ENCODE results near the gene REXO1. TPM values are rescaled to one million over a fixed set of nuclear protein-coding genes. Genes with fewer than 3 reads are reported as not detected.
"Not testable (repeated sequence)": the region's sequence is repeated elsewhere in the genome, so short reads cannot be mapped to it uniquely, and the experiment has no call there.

The REXO1 gene
- total RNA-seq, 2 experiments from 2014 or later: 47.9 to 52.9 TPM

DNA sequence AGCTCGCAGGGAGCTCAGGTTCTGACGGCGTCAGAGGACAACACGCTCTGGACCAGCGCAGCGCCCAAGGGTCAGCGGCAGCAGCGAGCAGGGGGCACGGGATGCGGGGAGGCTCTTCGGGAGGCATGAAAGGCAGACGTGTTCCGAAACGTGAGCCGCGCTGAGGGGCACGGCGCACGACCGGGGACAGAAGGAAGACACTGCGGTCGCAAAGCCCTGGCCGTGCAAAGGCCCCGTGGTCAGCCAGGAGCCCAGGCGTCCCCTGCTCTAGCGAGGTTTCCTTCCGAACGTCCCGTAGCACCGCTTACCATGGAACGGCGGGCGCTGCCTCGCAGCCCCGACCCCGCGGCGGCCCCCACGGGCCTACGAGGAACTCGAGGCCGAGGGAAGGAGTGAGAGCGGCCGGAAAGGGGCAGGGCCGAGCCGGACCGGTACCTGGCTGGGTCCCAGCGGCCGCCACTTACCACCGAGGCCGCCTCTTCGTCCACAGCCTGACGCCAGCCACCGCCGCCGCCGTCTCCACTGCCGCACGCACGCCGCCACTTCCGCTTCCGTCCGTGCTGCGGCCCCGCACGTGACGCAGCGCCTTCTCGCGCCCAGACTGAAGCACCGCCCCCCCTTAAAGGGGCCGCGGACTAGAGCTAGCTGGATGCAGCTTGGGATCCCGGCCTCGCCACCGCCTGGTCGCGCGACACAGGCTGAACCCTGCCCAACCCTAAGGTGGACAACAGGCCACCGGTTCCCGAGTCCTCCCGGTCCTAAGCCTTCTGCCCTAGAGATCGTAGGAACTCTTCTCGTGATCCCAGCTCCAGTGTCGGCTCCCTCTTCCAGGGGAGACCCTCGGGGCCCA, 27.6 kb upstream of the REXO1 start:
- CTCF ChIA-PET: interaction anchor here (0.8 to 3.4 kb wide), 8 partner anchors 10 to 610 kb away, joined by 3 to 38 read pairs (median 5); no protein-coding TSS in a partner anchor
- H3K36me3 Mint-ChIP-seq (ENCODE audit: low read depth): peaks cover 40% of the 10 kb centered on the region
- peaks cover 39% of the 10 kb centered on the region for H3K4me1 Mint-ChIP-seq (ENCODE audit: low read depth)
- POLR2A ChIA-PET: interaction anchor here (0.7 to 2.3 kb wide), 12 partner anchors 7 to 67 kb away, joined by 3 to 29 read pairs (median 6); partner anchors contain the start of gene ABHD17A
- H3K27ac Mint-ChIP-seq: peak overlapping the region; percentile 98
- peak overlapping the region; percentile 95 for H3K4me3 Mint-ChIP-seq
- no peaks in the 10 kb centered on the region for H3K9me3 Mint-ChIP-seq (ENCODE audit: insufficient read depth)
- DNase-seq: peak; percentile 93
- ATAC-seq: peak; percentile 86
- no peaks in the 10 kb centered on the region for H3K27me3 Mint-ChIP-seq (ENCODE audit: low read depth)

DNA sequence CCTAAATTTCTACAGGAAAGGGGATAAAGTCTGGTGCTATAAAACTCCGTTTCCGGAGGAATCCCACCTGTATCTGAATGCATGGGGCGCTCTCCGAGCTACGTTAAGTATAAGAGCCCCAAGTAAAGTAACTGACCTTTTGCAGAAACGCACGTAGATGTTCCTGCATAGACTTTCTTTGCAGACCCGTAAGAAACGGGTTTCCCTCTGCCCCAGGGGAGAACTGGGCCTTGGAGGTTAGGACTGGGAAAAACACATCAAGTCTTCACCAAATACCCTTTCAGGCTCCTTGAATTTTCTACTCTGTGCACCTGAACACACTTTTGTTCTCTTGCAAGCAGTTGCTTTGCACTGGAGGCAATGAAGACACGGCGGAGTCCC, 27.0 kb upstream of the REXO1 start:
- peak; percentile 17 for ATAC-seq
- H3K4me3 Mint-ChIP-seq: peak overlapping the region; percentile 95
- ChIA-PET POLR2A (interaction anchor here (0.9 to 2.3 kb wide), 12 partner anchors 8 to 208 kb away, joined by 3 to 29 read pairs (median 5); partner anchors contain the start of gene ABHD17A), CTCF (interaction anchor here (0.7 to 3.4 kb wide), 9 partner anchors 10 to 220 kb away, joined by 3 to 38 read pairs (median 5); no protein-coding TSS in a partner anchor)
- H3K27ac Mint-ChIP-seq: peak overlapping the region; percentile 98
- peaks cover 34% of the 10 kb centered on the region for H3K4me1 Mint-ChIP-seq (ENCODE audit: low read depth)
- not testable (repeated sequence) for H3K9me3 Mint-ChIP-seq (ENCODE audit: insufficient read depth); DNase-seq; H3K27me3 Mint-ChIP-seq (ENCODE audit: low read depth)
- H3K36me3 Mint-ChIP-seq (ENCODE audit: low read depth): peaks cover 37% of the 10 kb centered on the region

DNA sequence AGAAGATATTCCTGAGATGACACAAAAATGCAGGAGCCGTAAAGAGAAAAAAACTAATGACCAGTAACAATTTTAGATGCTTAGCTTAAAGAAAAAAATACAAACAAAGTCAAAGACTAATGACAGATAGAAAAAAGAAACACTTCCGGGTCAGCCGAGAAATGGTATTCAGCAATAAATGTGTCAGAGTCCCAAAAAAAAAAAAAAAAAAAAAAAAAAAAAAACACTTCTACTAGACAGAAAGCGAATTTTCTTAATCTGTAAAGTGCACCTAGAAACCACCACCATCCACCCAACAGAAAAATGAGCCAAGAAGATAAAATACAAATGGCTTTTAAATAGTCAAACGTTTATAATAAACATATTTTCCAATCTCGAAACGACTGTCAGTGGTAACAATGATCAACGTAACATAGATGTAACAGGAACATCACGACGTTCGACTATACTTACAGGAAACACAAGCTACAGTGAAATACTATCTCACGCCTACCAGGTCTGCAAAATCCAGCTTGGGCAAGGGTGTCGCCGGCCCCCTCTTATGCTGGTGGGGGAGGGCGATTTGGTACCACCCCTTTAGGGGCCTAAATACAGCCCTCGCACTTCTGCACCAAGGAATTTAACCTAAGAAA, 26.4 kb upstream of the REXO1 start:
- ATAC-seq (peak; percentile 45), DNase-seq (peak; percentile 54)
- peak overlapping the region; percentile 98 for H3K27ac Mint-ChIP-seq
- CTCF ChIA-PET: interaction anchor here (0.7 to 3.4 kb wide), 9 partner anchors 9 to 221 kb away, joined by 3 to 38 read pairs (median 5); no protein-coding TSS in a partner anchor
- POLR2A ChIA-PET: interaction anchor here (0.9 to 2.3 kb wide), 12 partner anchors 8 to 209 kb away, joined by 3 to 29 read pairs (median 5); partner anchors contain the start of gene ABHD17A
- H3K36me3 Mint-ChIP-seq (ENCODE audit: low read depth): peaks cover 32% of the 10 kb centered on the region
- no peaks in the 10 kb centered on the region for H3K9me3 Mint-ChIP-seq (ENCODE audit: insufficient read depth)
- no peaks in the 10 kb centered on the region for H3K27me3 Mint-ChIP-seq (ENCODE audit: low read depth)
- peaks cover 33% of the 10 kb centered on the region for H3K4me1 Mint-ChIP-seq (ENCODE audit: low read depth)
- H3K4me3 Mint-ChIP-seq: peak overlapping the region; percentile 95

DNA sequence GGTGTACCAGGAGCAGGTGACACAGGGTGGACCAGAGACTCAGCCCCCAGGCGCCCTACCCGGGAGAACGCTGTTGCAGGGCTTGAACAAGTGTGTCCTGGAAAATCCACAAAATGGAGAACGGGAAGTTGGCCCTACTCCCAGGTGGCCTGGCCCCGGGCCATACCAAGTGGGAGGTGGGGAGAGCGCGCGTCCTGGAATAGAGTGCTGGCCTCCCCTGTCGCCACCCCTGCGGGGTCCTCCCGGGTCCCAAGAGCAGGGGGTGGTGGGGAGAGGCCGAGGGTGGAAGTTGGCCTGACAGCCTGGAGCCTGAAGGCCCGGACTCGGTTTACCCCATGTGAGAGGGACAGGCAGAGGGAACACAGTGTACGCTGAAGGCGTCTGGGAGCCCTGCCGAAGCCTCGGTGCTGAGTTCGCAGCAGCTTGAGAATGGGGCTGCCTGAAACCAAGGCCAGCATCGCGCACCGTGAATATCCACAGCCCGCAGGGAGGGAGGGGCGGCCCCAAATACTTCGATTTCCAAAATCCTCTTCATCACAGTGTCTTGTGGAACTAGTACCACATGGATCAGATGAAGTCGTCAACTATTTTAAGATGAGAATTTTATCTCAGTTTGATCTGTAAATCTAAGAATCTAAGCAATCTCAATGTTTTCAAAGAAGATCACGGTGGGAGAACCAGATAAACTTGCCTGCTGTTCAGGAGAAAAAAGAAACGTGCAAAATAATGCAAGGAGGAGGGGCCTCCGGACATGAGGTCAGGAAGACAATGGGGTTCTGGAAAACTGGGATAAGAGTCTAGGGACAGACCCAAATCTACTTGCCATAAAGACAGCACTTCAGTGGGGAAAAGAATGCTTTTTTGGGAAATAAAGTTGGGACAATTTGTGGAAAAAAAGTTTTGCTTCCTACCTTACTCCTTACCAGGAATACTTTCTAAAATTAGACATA, 25.5 kb upstream of the REXO1 start:
- H3K36me3 Mint-ChIP-seq (ENCODE audit: low read depth): peaks cover 33% of the 10 kb centered on the region
- peaks cover 40% of the 10 kb centered on the region for H3K4me1 Mint-ChIP-seq (ENCODE audit: low read depth)
- no peak for ATAC-seq
- H3K4me3 Mint-ChIP-seq: peak overlapping the region; percentile 95
- POLR2A ChIA-PET: interaction anchor here (1.0 to 1.5 kb wide), 3 partner anchors 10 to 18 kb away, joined by 5 to 7 read pairs (median 5); no protein-coding TSS in a partner anchor
- H3K27me3 Mint-ChIP-seq (ENCODE audit: low read depth): no peaks in the 10 kb centered on the region
- no peak for DNase-seq
- H3K9me3 Mint-ChIP-seq (ENCODE audit: insufficient read depth): no peaks in the 10 kb centered on the region
- CTCF ChIA-PET: interaction anchor here (3.3 to 3.4 kb wide), 2 partner anchors 8 to 25 kb away, joined by 24 to 38 read pairs; no protein-coding TSS in a partner anchor
- peak overlapping the region; percentile 98 for H3K27ac Mint-ChIP-seq

DNA sequence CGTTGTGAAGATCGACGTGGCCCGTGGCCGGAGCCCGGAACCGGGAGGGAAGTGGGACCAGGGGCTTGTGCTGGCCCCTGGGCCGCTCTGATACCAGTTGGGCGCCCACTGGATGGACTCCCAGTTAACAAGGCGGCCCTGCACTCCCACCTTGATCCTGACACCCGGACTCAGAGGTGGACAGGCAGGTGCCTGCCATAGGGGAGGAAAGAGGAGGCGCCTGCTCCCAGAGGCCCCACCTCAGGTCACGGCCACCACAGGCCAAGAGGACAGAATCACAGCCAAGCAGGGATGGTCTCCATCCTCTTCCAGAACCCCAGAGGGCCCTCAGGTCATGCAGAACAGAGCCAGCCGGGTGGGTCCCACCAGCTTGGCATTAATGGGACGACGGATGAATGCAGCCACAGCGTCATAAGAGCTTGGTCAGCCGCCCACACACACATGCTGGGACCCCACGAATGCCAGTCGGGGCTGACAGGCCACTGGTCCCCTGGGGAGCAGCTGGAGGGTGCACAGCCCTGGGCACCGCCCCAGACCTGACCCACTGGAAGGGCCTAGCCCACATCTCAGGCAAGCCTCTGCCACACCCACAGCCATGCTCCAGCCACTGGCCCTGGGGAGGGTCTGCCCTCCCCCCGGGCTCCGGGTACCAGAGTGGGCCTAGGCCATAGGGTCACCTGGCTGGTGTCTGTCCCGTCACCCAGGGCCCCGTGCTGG, 24.7 kb upstream of the REXO1 start:
- Mint-ChIP-seq H3K27me3 (ENCODE audit: low read depth) (no peaks in the 10 kb centered on the region), H3K4me3 (no peak overlapping the region), H3K36me3 (ENCODE audit: low read depth) (peaks cover 31% of the 10 kb centered on the region), H3K27ac (no peak overlapping the region), H3K9me3 (ENCODE audit: insufficient read depth) (no peaks in the 10 kb centered on the region), H3K4me1 (ENCODE audit: low read depth) (peaks cover 43% of the 10 kb centered on the region)
- ChIA-PET POLR2A (no interaction called here), CTCF (no interaction called here)
- DNase-seq (no peak), ATAC-seq (no peak)

DNA sequence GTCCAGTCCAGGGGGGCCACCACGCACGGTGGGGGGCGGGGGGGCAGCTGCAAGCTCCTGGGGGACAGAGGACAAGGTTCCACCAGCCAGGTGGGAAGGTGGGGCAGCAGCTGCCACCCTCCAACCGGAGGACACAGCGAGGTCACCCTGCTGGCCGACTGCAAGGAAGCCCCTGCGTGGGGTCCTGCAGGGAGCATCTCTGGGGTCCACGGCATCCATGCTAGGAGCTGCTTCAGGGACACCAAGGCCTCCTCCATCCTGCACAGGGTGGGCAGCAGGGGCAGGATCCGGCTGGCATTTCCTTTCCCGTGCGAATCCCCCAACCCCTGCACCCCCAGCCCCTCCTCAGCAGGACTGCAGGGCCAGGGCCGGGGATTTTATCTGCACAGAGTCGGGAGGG, 23.3 kb upstream of the REXO1 start:
- H3K27ac Mint-ChIP-seq: no peak overlapping the region

DNA sequence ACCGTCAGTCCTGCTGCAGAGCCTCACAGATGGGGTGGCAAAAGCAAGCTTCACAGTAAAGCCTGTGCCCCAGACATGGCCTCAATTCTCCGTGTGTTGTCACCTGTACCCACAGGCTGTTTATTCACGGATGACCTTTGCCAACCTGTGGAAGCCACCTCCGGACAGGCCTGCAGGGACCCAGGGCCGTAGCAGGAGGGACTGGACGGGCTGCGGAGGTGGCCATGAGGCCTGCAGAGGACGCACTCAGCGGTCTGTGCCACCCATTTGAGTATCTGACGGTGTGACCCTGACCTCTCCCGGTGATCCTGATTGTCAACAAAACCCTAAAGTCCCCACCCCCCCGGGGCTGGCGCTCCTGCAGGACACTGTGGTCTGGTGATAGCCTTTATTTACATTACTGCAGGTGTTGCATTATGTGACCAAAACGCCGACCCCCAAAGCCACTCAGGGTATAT, 22.9 kb upstream of the REXO1 start:
- no peaks in the 10 kb centered on the region for H3K27me3 Mint-ChIP-seq (ENCODE audit: low read depth)
- ChIA-PET CTCF (interaction anchor here (1.1 kb wide), 1 partner anchor 58 kb away, joined by 3 read pairs; no protein-coding TSS in a partner anchor), POLR2A (no interaction called here)
- ATAC-seq (no peak), DNase-seq (no peak)
- H3K4me3 Mint-ChIP-seq: no peak overlapping the region
- no peak overlapping the region for H3K27ac Mint-ChIP-seq
- no peaks in the 10 kb centered on the region for H3K9me3 Mint-ChIP-seq (ENCODE audit: insufficient read depth)
- peaks cover 45% of the 10 kb centered on the region for H3K4me1 Mint-ChIP-seq (ENCODE audit: low read depth)
- peaks cover 33% of the 10 kb centered on the region for H3K36me3 Mint-ChIP-seq (ENCODE audit: low read depth)

More for the DNA sequence above, 23.3 kb upstream of the REXO1 start:
- Mint-ChIP-seq H3K27me3 (ENCODE audit: low read depth) (no peaks in the 10 kb centered on the region), H3K4me1 (ENCODE audit: low read depth) (peaks cover 50% of the 10 kb centered on the region), H3K36me3 (ENCODE audit: low read depth) (peaks cover 35% of the 10 kb centered on the region), H3K4me3 (no peak overlapping the region), H3K9me3 (ENCODE audit: insufficient read depth) (no peaks in the 10 kb centered on the region)
- POLR2A ChIA-PET: no interaction called here
- ATAC-seq (no peak), DNase-seq (no peak)
- CTCF ChIA-PET: interaction anchor here (1.1 kb wide), 1 partner anchor 58 kb away, joined by 3 read pairs; no protein-coding TSS in a partner anchor

DNA sequence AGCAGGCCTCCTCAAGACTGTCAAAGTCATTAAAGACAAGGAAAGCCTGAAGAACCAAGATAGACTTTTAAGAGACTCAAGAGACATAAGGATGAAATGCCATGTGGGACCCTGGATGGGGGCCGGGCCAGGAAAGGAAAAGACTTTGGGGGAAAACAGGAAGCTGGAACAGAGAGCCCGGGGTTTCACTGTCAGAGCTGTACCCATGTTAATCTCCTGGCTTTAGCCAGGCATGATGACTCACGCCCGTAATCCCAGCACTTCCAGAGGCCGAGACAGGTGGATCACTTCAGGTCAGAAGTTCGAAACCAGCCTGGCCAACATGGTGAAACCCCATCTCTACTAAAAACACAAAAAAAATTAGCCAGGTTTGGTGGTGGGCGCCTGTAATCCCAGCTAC, 20.7 kb upstream of the REXO1 start:
- ChIA-PET CTCF (interaction anchor here (2.7 kb wide), 1 partner anchor 28 kb away, joined by 11 read pairs; no protein-coding TSS in a partner anchor), POLR2A (interaction anchor here (0.6 to 1.0 kb wide), 3 partner anchors 12 to 60 kb away, joined by 3 read pairs; no protein-coding TSS in a partner anchor)
- H3K4me1 Mint-ChIP-seq (ENCODE audit: low read depth): peaks cover 44% of the 10 kb centered on the region
- H3K27me3 Mint-ChIP-seq (ENCODE audit: low read depth): no peaks in the 10 kb centered on the region
- no peak overlapping the region for H3K4me3 Mint-ChIP-seq
- peak overlapping the region; percentile 20 for H3K27ac Mint-ChIP-seq
- H3K36me3 Mint-ChIP-seq (ENCODE audit: low read depth): peaks cover 15% of the 10 kb centered on the region
- ATAC-seq: no peak
- H3K9me3 Mint-ChIP-seq (ENCODE audit: insufficient read depth): no peaks in the 10 kb centered on the region
- DNase-seq: no peak

DNA sequence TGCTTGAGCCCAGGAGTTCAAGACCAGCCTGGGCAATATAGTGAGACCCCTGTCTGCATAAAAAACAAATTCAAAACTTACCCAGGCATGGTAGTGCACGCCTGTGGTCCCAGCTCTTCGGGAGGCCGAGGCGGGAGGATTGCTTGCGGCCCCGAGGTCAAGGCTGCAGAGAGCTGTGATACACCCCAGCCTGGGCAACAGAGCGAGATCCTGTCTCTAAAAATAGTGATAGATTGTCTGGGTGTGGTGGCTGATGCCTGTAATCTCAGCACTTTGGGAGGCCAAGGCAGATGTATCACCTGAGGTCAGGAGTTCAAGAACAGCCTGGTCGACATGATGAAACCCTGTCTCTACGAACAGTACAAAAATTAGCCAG, 19.1 kb upstream of the REXO1 start:
- peak overlapping the region; percentile 15 for H3K27ac Mint-ChIP-seq
- DNase-seq: no peak
- H3K27me3 Mint-ChIP-seq (ENCODE audit: low read depth): no peaks in the 10 kb centered on the region
- H3K4me3 Mint-ChIP-seq: no peak overlapping the region
- ChIA-PET CTCF (interaction anchor here (3.6 kb wide), 1 partner anchor 8 kb away, joined by 38 read pairs; no protein-coding TSS in a partner anchor), POLR2A (interaction anchor here (1.9 kb wide), 1 partner anchor 30 kb away, joined by 5 read pairs; no protein-coding TSS in a partner anchor)
- H3K4me1 Mint-ChIP-seq (ENCODE audit: low read depth): peaks cover 34% of the 10 kb centered on the region
- ATAC-seq: no peak
- H3K36me3 Mint-ChIP-seq (ENCODE audit: low read depth): peaks cover 10% of the 10 kb centered on the region
- no peaks in the 10 kb centered on the region for H3K9me3 Mint-ChIP-seq (ENCODE audit: insufficient read depth)

DNA sequence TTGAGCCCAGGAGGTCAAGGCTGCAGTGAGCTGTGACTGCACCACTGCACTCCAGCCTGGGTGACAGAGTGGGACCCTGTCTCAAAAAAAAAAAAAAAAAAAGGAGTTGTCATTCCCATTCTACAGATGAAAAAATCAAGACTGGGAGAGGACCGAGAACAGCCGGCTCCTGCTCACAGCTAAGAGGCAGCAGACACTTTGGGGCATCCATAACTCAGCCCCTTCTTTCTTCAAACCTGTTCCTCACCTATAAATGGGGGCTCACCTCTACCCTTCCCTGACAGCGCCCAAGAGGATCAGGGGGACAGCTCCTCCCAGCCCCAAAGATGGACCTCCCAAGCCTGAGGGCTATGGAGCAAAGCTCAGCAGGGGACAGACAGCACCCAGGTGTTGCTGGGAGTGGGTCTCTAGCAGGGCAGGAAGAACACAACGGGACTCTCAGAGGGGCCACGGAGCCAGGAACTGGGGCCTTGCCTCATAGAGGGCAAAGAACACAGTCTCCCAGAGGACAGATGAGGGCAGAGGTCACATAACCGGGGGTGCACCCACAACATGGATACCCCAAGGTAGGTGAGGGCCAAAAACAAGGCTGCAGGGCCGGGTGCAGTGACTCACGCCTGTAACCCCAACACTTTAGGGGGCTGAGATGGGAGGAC, 18.5 kb upstream of the REXO1 start:
- no peak overlapping the region for H3K27ac Mint-ChIP-seq
- H3K4me3 Mint-ChIP-seq: no peak overlapping the region
- no peak for DNase-seq
- H3K36me3 Mint-ChIP-seq (ENCODE audit: low read depth): peaks cover 12% of the 10 kb centered on the region
- H3K4me1 Mint-ChIP-seq (ENCODE audit: low read depth): peaks cover 36% of the 10 kb centered on the region
- no peak for ATAC-seq
- POLR2A ChIA-PET: interaction anchor here (1.9 kb wide), 1 partner anchor 30 kb away, joined by 5 read pairs; no protein-coding TSS in a partner anchor
- no peaks in the 10 kb centered on the region for H3K9me3 Mint-ChIP-seq (ENCODE audit: insufficient read depth)
- H3K27me3 Mint-ChIP-seq (ENCODE audit: low read depth): no peaks in the 10 kb centered on the region
- CTCF ChIA-PET: interaction anchor here (0.6 to 3.6 kb wide), 5 partner anchors 9 to 63 kb away, joined by 3 to 38 read pairs (median 3); no protein-coding TSS in a partner anchor
